Ishikawa (cell line): ENCODE data around the gene HEATR9.

ENCODE experiments used
- CREB1 ChIP-seq: IDR thresholded peaks from 2 replicates; pipeline ENCODE4 v1.6.1; 2012; ENCODE audit warnings: low read depth
- EGR1 ChIP-seq: IDR thresholded peaks from 2 replicates; pipeline ENCODE4 v1.6.1; 2012
- EP300 ChIP-seq: IDR thresholded peaks from 2 replicates; pipeline ENCODE4 v1.6.1; 2012; ENCODE audit warnings: borderline replicate concordance
- FOXM1 ChIP-seq: IDR thresholded peaks from 2 replicates; pipeline ENCODE4 v1.6.1; 2012; ENCODE audit warnings: low read depth, borderline replicate concordance
- NFIC ChIP-seq: IDR thresholded peaks from 2 replicates; pipeline ENCODE4 v1.6.1; 2012
- RAD21 ChIP-seq: IDR thresholded peaks from 2 replicates; pipeline ENCODE4 v1.6.1; 2012; ENCODE audit warnings: low read depth
- REST ChIP-seq: IDR thresholded peaks from 2 replicates; pipeline ENCODE4 v1.6.1; 2012; ENCODE audit warnings: low read depth, mild to moderate bottlenecking
- TAF1 ChIP-seq: IDR thresholded peaks from 2 replicates; pipeline ENCODE4 v1.6.1; 2012; ENCODE audit warnings: low read depth, mild to moderate bottlenecking
- TCF12 ChIP-seq: IDR thresholded peaks from 2 replicates; pipeline ENCODE4 v1.6.1; 2012; ENCODE audit warnings: low read depth
- YY1 ChIP-seq: IDR thresholded peaks from 2 replicates; pipeline ENCODE4 v1.6.1; 2012; ENCODE audit warnings: low read depth

GRCh38 chr17:35855965-35856364 is 12.7 kb downstream of the HEATR9 start:
- no peak for TF ChIP-seq FOXM1
- no peak for TF ChIP-seq NFIC
- no peak for TF ChIP-seq EGR1
- TF ChIP-seq REST: no peak
- no peak for TF ChIP-seq YY1
- TF ChIP-seq CREB1: no peak
- TF ChIP-seq RAD21: no peak
- TF ChIP-seq TCF12: no peak
- TF ChIP-seq TAF1: no peak
- no peak for TF ChIP-seq EP300
